ENCODE results near the gene NFKB2.
A peak's percentile ranks its signal among the peaks of the same experiment; 100 is the strongest.

Gene NFKB2

GRCh38 chr10:102392306-102392705 is 3.2 kb upstream of the NFKB2 start:
- H3K4me3 ChIP-seq (ENCODE audit: low read depth, low read length): no peak overlapping the region
- H3K36me3 ChIP-seq: no peaks in the 10 kb centered on the region
- H3K9me3 ChIP-seq: no peaks in the 10 kb centered on the region
- TF ChIP-seq, protein P1, sequence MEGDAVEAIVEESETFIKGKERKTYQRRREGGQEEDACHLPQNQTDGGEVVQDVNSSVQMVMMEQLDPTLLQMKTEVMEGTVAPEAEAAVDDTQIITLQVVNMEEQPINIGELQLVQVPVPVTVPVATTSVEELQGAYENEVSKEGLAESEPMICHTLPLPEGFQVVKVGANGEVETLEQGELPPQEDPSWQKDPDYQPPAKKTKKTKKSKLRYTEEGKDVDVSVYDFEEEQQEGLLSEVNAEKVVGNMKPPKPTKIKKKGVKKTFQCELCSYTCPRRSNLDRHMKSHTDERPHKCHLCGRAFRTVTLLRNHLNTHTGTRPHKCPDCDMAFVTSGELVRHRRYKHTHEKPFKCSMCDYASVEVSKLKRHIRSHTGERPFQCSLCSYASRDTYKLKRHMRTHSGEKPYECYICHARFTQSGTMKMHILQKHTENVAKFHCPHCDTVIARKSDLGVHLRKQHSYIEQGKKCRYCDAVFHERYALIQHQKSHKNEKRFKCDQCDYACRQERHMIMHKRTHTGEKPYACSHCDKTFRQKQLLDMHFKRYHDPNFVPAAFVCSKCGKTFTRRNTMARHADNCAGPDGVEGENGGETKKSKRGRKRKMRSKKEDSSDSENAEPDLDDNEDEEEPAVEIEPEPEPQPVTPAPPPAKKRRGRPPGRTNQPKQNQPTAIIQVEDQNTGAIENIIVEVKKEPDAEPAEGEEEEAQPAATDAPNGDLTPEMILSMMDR (IDR thresholded peaks at IDR 0.05; ENCODE audit: low read depth, low read length): no peak
- DNase-seq: no peak
- no peaks in the 10 kb centered on the region for H3K4me1 ChIP-seq
- no peaks in the 10 kb centered on the region for H3K27me3 ChIP-seq

DNA sequence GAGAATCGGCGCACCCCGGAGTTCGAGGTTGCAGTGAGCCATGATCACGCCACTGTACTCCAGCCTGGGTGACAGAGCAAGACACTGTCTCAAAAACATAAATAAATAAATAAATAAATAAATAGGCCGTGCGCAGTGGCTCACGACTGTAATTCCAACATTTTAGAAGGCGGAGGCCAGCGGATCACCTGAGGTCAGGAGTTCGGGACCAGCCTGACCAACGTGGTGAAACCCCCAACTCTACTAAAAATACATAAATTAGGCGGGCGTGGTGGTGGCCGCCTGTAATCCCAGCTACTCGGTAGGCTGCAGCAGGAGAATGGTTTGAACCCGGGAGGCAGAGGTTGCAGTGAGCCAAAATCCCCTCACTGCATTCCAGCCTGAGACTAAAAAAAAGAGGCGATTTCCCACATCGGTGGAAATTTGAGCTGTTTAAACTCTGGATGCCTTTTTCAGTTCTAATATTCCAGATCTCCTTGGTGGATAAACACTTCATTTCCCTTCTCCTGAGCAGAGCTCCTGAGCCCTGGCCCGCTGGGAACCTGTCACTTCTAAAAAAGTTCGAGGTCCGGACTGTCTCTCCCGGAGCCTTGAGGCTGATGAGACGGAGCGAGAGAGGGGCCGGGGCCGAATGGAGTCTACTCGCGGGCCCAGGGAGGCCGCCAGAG is 2.0 kb upstream of the NFKB2 start:
- TF ChIP-seq, protein P1 (IDR thresholded peaks at IDR 0.05; ENCODE audit: low read depth, low read length): peak; percentile 78; the same call in 1 of the 2 replicates
- Histone ChIP-seq H3K4me3 (ENCODE audit: low read depth, low read length) (peak overlapping the region; percentile 68), H3K9me3 (no peaks in the 10 kb centered on the region), H3K36me3 (no peaks in the 10 kb centered on the region), H3K27me3 (no peaks in the 10 kb centered on the region), H3K4me1 (no peaks in the 10 kb centered on the region)
- DNase-seq: no peak

GRCh38 chr10:102394079-102394800 is 1.3 kb upstream of the NFKB2 start:
- no peaks in the 10 kb centered on the region for H3K9me3 ChIP-seq
- DNase-seq: peak; percentile 89
- TF ChIP-seq, protein P1 (IDR thresholded peaks at IDR 0.05; ENCODE audit: low read depth, low read length): no peak; the same call in 1 of the 2 replicates

DNA sequence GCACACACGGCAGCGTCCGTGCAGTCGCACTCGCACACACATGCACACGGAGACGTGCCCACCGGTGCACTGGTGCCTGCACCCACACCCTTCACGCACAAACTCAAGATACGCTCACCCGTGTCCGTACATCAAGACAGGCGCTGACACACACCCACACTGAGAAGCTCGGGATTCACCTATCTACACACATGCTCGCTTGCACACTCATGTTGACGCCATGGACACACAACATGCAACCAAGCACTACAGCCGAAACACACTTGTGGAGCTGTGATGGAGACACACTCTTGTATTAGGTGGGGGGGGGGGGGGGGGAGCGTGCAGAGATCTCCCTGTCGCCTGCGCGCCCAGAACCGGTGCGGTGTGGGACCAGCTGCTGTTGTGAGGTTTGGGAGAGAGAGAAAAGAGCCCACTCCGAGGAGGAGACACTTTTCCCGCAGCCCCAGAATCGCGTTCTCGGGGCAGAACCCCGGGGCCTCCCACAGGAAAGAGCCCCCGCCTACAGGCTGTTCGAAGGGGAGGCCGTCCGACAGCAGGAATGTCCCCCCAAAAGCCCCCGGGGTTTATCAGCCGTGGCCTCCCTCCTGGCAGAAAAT is 605 bp upstream of the NFKB2 start:
- no peaks in the 10 kb centered on the region for H3K4me1 ChIP-seq
- no peak for DNase-seq
- TF ChIP-seq, protein P1 (IDR thresholded peaks at IDR 0.05; ENCODE audit: low read depth, low read length): no peak
- peaks cover under 1% of the 10 kb centered on the region; the same call in 1 of the 2 replicates for H3K36me3 ChIP-seq
- H3K27me3 ChIP-seq: no peaks in the 10 kb centered on the region
- peak overlapping the region; percentile 68 for H3K4me3 ChIP-seq (ENCODE audit: low read depth, low read length)
- H3K9me3 ChIP-seq: no peaks in the 10 kb centered on the region

More at GRCh38 chr10:102394079-102394800, 1.3 kb upstream of the NFKB2 start:
- no peaks in the 10 kb centered on the region for H3K4me1 ChIP-seq
- H3K27me3 ChIP-seq: no peaks in the 10 kb centered on the region
- H3K4me3 ChIP-seq (ENCODE audit: low read depth, low read length): peak overlapping the region; percentile 68
- no peaks in the 10 kb centered on the region for H3K36me3 ChIP-seq

DNA sequence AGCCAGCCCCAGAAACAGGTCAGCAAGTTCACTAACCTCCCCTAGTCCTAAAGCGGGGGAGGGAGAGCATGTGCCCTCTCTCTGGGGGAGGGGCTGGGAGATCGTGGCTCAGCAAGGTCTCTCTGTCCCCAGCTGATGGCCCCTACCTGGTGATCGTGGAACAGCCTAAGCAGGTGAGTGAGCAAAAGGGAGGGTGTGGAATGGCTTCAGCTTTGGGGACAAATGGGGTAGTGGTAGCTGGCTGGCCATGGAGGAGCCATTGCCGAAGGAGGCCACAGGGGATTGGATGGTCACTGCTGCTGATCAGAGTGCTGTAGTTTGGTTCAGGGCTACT is 779 bp downstream of the NFKB2 start:
- peak overlapping the region; percentile 68 for H3K4me3 ChIP-seq (ENCODE audit: low read depth, low read length)
- TF ChIP-seq, protein P1 (IDR thresholded peaks at IDR 0.05; ENCODE audit: low read depth, low read length): no peak
- no peaks in the 10 kb centered on the region for H3K4me1 ChIP-seq
- no peaks in the 10 kb centered on the region for H3K27me3 ChIP-seq
- H3K9me3 ChIP-seq: no peaks in the 10 kb centered on the region
- H3K36me3 ChIP-seq: peaks cover 6% of the 10 kb centered on the region
- DNase-seq: no peak
